ENCODE data around the gene TEAD4.

DNA sequence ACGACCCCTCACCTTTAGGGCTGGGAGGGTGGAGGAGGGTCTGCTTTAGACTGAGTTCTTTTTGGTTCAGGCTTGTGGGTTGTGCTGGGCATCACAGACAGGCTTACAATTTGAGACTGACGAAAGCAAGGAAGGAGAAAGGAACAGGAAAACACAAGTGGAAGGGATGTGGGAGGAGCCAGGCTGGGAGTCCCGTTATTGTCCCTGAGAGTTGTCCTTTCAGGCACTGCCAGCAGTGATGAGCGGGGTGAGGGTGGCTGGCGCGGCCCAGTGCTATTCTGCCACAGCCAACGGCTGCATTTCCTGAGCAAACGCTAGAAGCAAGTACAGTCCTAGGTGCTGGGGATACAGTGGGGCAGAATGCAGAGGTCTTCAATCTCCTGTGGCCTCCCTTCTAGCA is 88.8 kb downstream of the TEAD4 start:
- TF ChIP-seq CTCF (IDR thresholded peaks at IDR 0.05; ENCODE audit: low read depth, low read length, missing input control) (no peak), TAF1 (conservative IDR thresholded peaks at IDR 0.05) (no peak), REST (IDR thresholded peaks at IDR 0.05) (no peak), GABPA (IDR thresholded peaks at IDR 0.05 in 1 of 2, conservative IDR thresholded peaks at IDR 0.05 in 1 of 2) (no peak), RAD21 (IDR thresholded peaks at IDR 0.05) (no peak), RXRA (IDR thresholded peaks at IDR 0.05) (no peak), JUND (IDR thresholded peaks at IDR 0.05) (no peak), HNF4A (conservative IDR thresholded peaks at IDR 0.05) (no peak), SP1 (IDR thresholded peaks at IDR 0.05) (no peak), FOXA2 (IDR thresholded peaks at IDR 0.05) (no peak), YY1 (IDR thresholded peaks at IDR 0.05) (no peak), FOXA1 (IDR thresholded peaks at IDR 0.05) (no peak)
- TF ChIP-seq, protein P1, sequence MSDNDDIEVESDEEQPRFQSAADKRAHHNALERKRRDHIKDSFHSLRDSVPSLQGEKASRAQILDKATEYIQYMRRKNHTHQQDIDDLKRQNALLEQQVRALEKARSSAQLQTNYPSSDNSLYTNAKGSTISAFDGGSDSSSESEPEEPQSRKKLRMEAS (IDR thresholded peaks at IDR 0.05), result no peak

Measured in liver (tissue), 3 donors.